ENCODE measurements around the gene EHMT1. TPM values are rescaled to one million over a fixed set of nuclear protein-coding genes. Genes with fewer than 3 reads are reported as not detected.

The EHMT1 gene
- total and polyA plus RNA-seq, 2 of the 8 experiments (the other 6 are each of a cell fraction or from before 2014, with no cell fraction given), result 95.7 to 163 TPM

GRCh38 chr9:137634016-137634415 is 15.2 kb downstream of the EHMT1 start:
- Histone ChIP-seq H2AK5ac (ENCODE audit: low read depth, low read length) (no peak overlapping the region), H2BK15ac (ENCODE audit: low read length) (no peak overlapping the region), H3K79me2 (ENCODE audit: control insufficient read depth in 1 of 2, insufficient read depth in 2 of 2, low read length in 2 of 2) (peaks cover 36 to 96% of the 10 kb centered on the region in 2 experiments), H3K14ac (ENCODE audit: insufficient read length) (no peak overlapping the region), H3K9ac (replicated peaks in 1 of 4; ENCODE audit: extremely low read depth in 1 of 4, low read depth in 3 of 4, low read length in 3 of 4) (no peak overlapping the region), H3K23me2 (ENCODE audit: low read depth, low read length) (no peaks in the 10 kb centered on the region), H3K4me1 (replicated peaks in 1 of 4; ENCODE audit: control insufficient read depth in 3 of 4, insufficient read depth in 4 of 4, low read length in 3 of 4) (peaks cover 0 to 9% (median 5%) of the 10 kb centered on the region in 4 experiments; a peak in 5 of 7 replicates), H2AFZ (ENCODE audit: low read length) (no peak overlapping the region), H2BK20ac (ENCODE audit: low read length) (no peak overlapping the region), H3K36me3 (ENCODE audit: control insufficient read depth in 2 of 4, insufficient read depth in 4 of 4, low read length in 3 of 4) (no peaks in the 10 kb centered on the region; a peak in 1 of 8 replicates), H2BK12ac (ENCODE audit: low read depth, low read length) (no peak overlapping the region), H4K91ac (replicated peaks; ENCODE audit: insufficient read length, low read length) (no peak overlapping the region), H3K4me3 (ENCODE audit: extremely low read depth in 1 of 4, insufficient read depth in 2 of 4, low read depth in 3 of 4, low read length in 4 of 4) (no peak overlapping the region), H3K4ac (replicated peaks; ENCODE audit: insufficient read length, low read depth, low read length) (no peak overlapping the region), H2BK120ac (replicated peaks; ENCODE audit: low read depth, low read length) (no peak overlapping the region), H3K4me2 (ENCODE audit: insufficient read depth in 1 of 2, low read depth in 2 of 2, low read length in 2 of 2) (no peak overlapping the region), H4K5ac (ENCODE audit: insufficient read length, low read depth, low read length) (no peak overlapping the region), H3K9me3 (ENCODE audit: insufficient read depth in 2 of 2, low read depth in 1 of 2, low read length in 1 of 2) (no peaks in the 10 kb centered on the region), H3K79me1 (ENCODE audit: low read depth, low read length) (peaks cover 21% of the 10 kb centered on the region), H4K8ac (ENCODE audit: extremely low read depth, insufficient read depth, low read length) (no peak overlapping the region), H3K18ac (ENCODE audit: extremely low read depth, low read length) (no peak overlapping the region), H3K23ac (ENCODE audit: insufficient read length) (no peak overlapping the region), H3K27me3 (replicated peaks in 1 of 4; ENCODE audit: control insufficient read depth in 3 of 4, extremely low read depth in 1 of 4, insufficient read depth in 3 of 4, low read length in 3 of 4) (no peaks in the 10 kb centered on the region), H3K27ac (ENCODE audit: low read depth, low read length) (no peak overlapping the region), H3K56ac (replicated peaks; ENCODE audit: insufficient read length, low read depth, low read length) (no peak overlapping the region), H2BK5ac (ENCODE audit: low read depth, low read length) (no peak overlapping the region), H4K20me1 (replicated peaks in 1 of 2; ENCODE audit: control insufficient read depth in 1 of 2, insufficient read depth in 2 of 2, low read length in 2 of 2) (peaks cover 19 to 22% of the 10 kb centered on the region in 2 experiments)
- 77% methylated on average over 5 of the region's 5 CpGs; no CpG with 5 or more reads in 1 of the 2 experiments for WGBS, 2 experiments (ENCODE audit: extremely low coverage in 1 of 2, insufficient coverage in 1 of 2, insufficient read length in 1 of 2, insufficient replicate concordance in 2 of 2, low coverage in 1 of 2, low lambda C conversion rate in 2 of 2, missing lambda C conversion rate in 1 of 2)
- POLR2A ChIA-PET (ENCODE audit: partially characterized antibody), result no interaction called here
- CTCF ChIA-PET (ENCODE audit: partially characterized antibody), result interaction anchor here (1.1 kb wide), 1 partner anchor 24 kb away, joined by 4 read pairs; no protein-coding TSS in a partner anchor
- no peak for DNase-seq (ENCODE audit: low read depth in 1 of 2, low spot score in 2 of 2)
- no peak for FAIRE-seq
- no peak for TF ChIP-seq CHD1 (IDR thresholded peaks at IDR 0.05; ENCODE audit: low read depth, low read length)
- TF ChIP-seq ZNF274 (IDR thresholded peaks at IDR 0.05; ENCODE audit: borderline replicate concordance, extremely low read depth, low read length), result no peak
- no peak for TF ChIP-seq ATF2 (IDR thresholded peaks at IDR 0.05; ENCODE audit: low read length)
- TF ChIP-seq RBBP5 (IDR thresholded peaks at IDR 0.05; ENCODE audit: borderline replicate concordance, low read depth, low read length), result no peak
- TF ChIP-seq SP2 (IDR thresholded peaks at IDR 0.05; ENCODE audit: low read length), result no peak
- no peak for TF ChIP-seq TAF1 (IDR thresholded peaks at IDR 0.05; ENCODE audit: low read depth, low read length)
- TF ChIP-seq SP4 (IDR thresholded peaks at IDR 0.05; ENCODE audit: low read length), result no peak
- no peak for TF ChIP-seq HDAC2 (IDR thresholded peaks at IDR 0.05; ENCODE audit: borderline replicate concordance in 1 of 2, low read depth in 2 of 2, low read length in 2 of 2)
- TF ChIP-seq KDM5A (IDR thresholded peaks at IDR 0.05; ENCODE audit: low read length), result no peak
- no peak for TF ChIP-seq EP300 (IDR thresholded peaks at IDR 0.05; ENCODE audit: borderline replicate concordance in 1 of 2, low read depth in 2 of 2, low read length in 2 of 2)
- no peak for TF ChIP-seq HDAC6 (IDR thresholded peaks at IDR 0.05; ENCODE audit: low read depth, low read length)

Measured in H1 (cell line).